Left hindlimb (tissue), 1 donor: ENCODE data around the gene IL7R.

Source experiments
- DNase-seq: peaks from one replicate; pipeline ENCODE4 v3.0.0-alpha.2; 2018

Gene IL7R

GRCh38 chr5:35856765-35857351, at the start of gene IL7R:
Gene IL7R (plus strand): TSS chr5:35856891. CDS start chr5:35856978, 87 bp downstream.
- no peak for DNase-seq

GRCh38 chr5:35810601-35811000, 46.1 kb upstream of the IL7R start:
- no peak for DNase-seq

GRCh38 chr5:35811108-35811741, 45.5 kb upstream of the IL7R start:
- DNase-seq: no peak

GRCh38 chr5:35813521-35813920, 43.2 kb upstream of the IL7R start:
- no peak for DNase-seq

- DNase-seq: no peak
Observed at GRCh38 chr5:35815089-35815936, 41.4 kb upstream of the IL7R start.

GRCh38 chr5:35816881-35817521, 39.7 kb upstream of the IL7R start:
- DNase-seq: no peak

- no peak for DNase-seq
Observed at GRCh38 chr5:35819026-35819425, 37.7 kb upstream of the IL7R start.

GRCh38 chr5:35819668-35820067, 37.0 kb upstream of the IL7R start:
- DNase-seq: no peak

GRCh38 chr5:35820735-35821134, 36.0 kb upstream of the IL7R start:
- DNase-seq: no peak

- DNase-seq: no peak
Observed at GRCh38 chr5:35821513-35821912, 35.2 kb upstream of the IL7R start.

- no peak for DNase-seq
Observed at GRCh38 chr5:35822511-35822910, 34.2 kb upstream of the IL7R start.

- DNase-seq: no peak
Observed at GRCh38 chr5:35823347-35824098, 33.2 kb upstream of the IL7R start.

- no peak for DNase-seq
Observed at GRCh38 chr5:35826056-35826455, 30.6 kb upstream of the IL7R start.

- no peak for DNase-seq
Observed at GRCh38 chr5:35826554-35826953, 30.1 kb upstream of the IL7R start.

GRCh38 chr5:35828082-35828598, 28.6 kb upstream of the IL7R start:
- no peak for DNase-seq

- no peak for DNase-seq
Observed at GRCh38 chr5:35830587-35830986, 26.1 kb upstream of the IL7R start.

GRCh38 chr5:35832762-35833161, 23.9 kb upstream of the IL7R start:
- DNase-seq: no peak

- no peak for DNase-seq
Observed at GRCh38 chr5:35833224-35833623, 23.5 kb upstream of the IL7R start.

- no peak for DNase-seq
Observed at GRCh38 chr5:35835796-35836742, 20.6 kb upstream of the IL7R start.

- no peak for DNase-seq
Observed at GRCh38 chr5:35838370-35839042, 18.2 kb upstream of the IL7R start.

GRCh38 chr5:35842856-35843255, 13.8 kb upstream of the IL7R start:
- DNase-seq: no peak
